ENCODE measurements around the gene TPD52L1.

GRCh38 chr6:125252891-125253290, 99.3 kb downstream of the TPD52L1 start:
- TF ChIP-seq MAX (CRISPR knock-in tag; IDR thresholded peaks at IDR 0.05) = no peak
- no peak for TF ChIP-seq CTCF (IDR thresholded peaks at IDR 0.05)

All from WTC11 (cell line).